ENCODE results near the gene PIGC.

- no peak for TF ChIP-seq POLR2AphosphoS5 (IDR thresholded peaks at IDR 0.05)
- no peak for TF ChIP-seq POLR2A (IDR thresholded peaks at IDR 0.05)
- TF ChIP-seq CTCF (IDR thresholded peaks at IDR 0.05), result no peak
Measured at GRCh38 chr1:172453153-172453545, 9.3 kb upstream of the PIGC start.

All from breast epithelium (tissue), 3 donors.